Upper lobe of left lung (tissue), 4 donors: Measurements from ENCODE around the gene CAV1.

ENCODE experiments used
- POLR2A ChIP-seq, 4 donors: fragments of 450-650 bp; IDR thresholded peaks; one replicate each; pipeline ENCODE4 v1.5.1; 2016 to 2017; ENCODE audit warnings: antibody characterized with exemption in 4 of 4, mild to moderate bottlenecking in 2 of 4
- TF ChIP-seq, protein P1 (sequence below), 6 experiments: fragments of 450-650 bp in 4 of 6; fragments of 200-600 bp in 2 of 6; sonication (generic) in 2 of 6; IDR thresholded peaks; one replicate each; pipeline ENCODE4 v1.5.1; 2016 to 2019; ENCODE audit warnings: antibody characterized with exemption in 6 of 6

DNA sequence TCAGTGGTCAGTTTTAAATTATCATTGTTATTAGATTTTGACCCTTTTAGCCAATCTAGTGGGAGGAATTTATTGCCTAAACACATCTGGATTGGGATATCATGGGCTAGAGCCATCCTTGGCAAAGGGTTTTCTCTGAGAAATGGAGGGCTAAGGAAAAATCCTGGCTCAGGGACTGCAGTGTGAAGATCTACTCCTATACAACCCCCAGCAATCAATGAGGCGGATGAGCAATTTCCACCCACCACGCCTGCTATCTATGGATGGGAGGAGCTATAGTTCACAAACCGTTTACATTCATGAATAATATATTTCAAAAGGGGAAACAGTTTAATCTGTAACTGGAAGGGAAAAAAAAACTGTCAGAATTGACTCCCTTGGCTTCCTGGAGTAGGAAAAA lies 2.7 kb downstream of the CAV1 start:
- TF ChIP-seq, protein P1, sequence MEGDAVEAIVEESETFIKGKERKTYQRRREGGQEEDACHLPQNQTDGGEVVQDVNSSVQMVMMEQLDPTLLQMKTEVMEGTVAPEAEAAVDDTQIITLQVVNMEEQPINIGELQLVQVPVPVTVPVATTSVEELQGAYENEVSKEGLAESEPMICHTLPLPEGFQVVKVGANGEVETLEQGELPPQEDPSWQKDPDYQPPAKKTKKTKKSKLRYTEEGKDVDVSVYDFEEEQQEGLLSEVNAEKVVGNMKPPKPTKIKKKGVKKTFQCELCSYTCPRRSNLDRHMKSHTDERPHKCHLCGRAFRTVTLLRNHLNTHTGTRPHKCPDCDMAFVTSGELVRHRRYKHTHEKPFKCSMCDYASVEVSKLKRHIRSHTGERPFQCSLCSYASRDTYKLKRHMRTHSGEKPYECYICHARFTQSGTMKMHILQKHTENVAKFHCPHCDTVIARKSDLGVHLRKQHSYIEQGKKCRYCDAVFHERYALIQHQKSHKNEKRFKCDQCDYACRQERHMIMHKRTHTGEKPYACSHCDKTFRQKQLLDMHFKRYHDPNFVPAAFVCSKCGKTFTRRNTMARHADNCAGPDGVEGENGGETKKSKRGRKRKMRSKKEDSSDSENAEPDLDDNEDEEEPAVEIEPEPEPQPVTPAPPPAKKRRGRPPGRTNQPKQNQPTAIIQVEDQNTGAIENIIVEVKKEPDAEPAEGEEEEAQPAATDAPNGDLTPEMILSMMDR (IDR thresholded peaks at IDR 0.05): no peak
- TF ChIP-seq POLR2A (IDR thresholded peaks at IDR 0.05): no peak
